SU-DHL-6 (cell line): Measurements from ENCODE around the gene CCNE1.

Experiments
- H2AFZ ChIP-seq: fragments of 200-600 bp; sonication (generic); 2 replicates; pipeline ENCODE4 v1.6.1; 2014; ENCODE audit warnings: low read depth, mild to moderate bottlenecking, moderate library complexity, mixed read lengths, antibody characterized with exemption, low read length; ENCODE audit not compliant: severe bottlenecking
- H3F3A ChIP-seq: fragments of 200-600 bp; shearing (Covaris generic); 2 replicates; pipeline ENCODE4 v1.6.0; 2016; ENCODE audit warnings: antibody characterized with exemption, mild to moderate bottlenecking; ENCODE audit not compliant: insufficient read depth
- H3K27ac ChIP-seq: fragments of 200-600 bp; sonication (generic); 2 replicates; pipeline ENCODE4 v1.5.1; 2016; ENCODE audit warnings: low read depth, mild to moderate bottlenecking, low read length, moderate library complexity, mixed read lengths
- H3K27me3 ChIP-seq: fragments of 200-600 bp; sonication (generic), shearing (Covaris generic); 2 replicates; pipeline ENCODE4 v1.6.0; 2014; ENCODE audit warnings: mild to moderate bottlenecking, low read length
- H3K36me3 ChIP-seq: fragments of 200-600 bp; sonication (generic); 2 replicates; pipeline ENCODE4 v1.6.1; 2014; ENCODE audit warnings: mild to moderate bottlenecking, low read length, mixed read lengths
- H3K4me2 ChIP-seq: fragments of 300-600, 200-600 bp; shearing (Covaris generic), sonication (generic); 2 replicates; pipeline ENCODE4 v1.6.0; 2014; ENCODE audit warnings: low read length, low read depth, mild to moderate bottlenecking; ENCODE audit not compliant: poor library complexity, severe bottlenecking
- H3K4me3 ChIP-seq: fragments of 200-600 bp; sonication (generic); 2 replicates; pipeline ENCODE4 v1.5.1; 2014; ENCODE audit warnings: antibody characterized with exemption, low read length, mild to moderate bottlenecking, mixed read lengths; ENCODE audit not compliant: insufficient read depth, poor library complexity, severe bottlenecking
- H3K79me2 ChIP-seq: fragments of 200-600 bp; sonication (generic); 2 replicates; pipeline ENCODE4 v1.6.1; 2014; ENCODE audit warnings: mild to moderate bottlenecking, low read length, moderate library complexity; ENCODE audit not compliant: insufficient read depth
- H3K9ac ChIP-seq: fragments of 200-600 bp; sonication (generic); 2 replicates; pipeline ENCODE4 v1.7.0; 2014; ENCODE audit warnings: mild to moderate bottlenecking, low read length
- H3K9me2 ChIP-seq: fragments of 200-600 bp; sonication (generic); replicated peaks from 2 replicates; pipeline ENCODE4 v1.6.1; 2014; ENCODE audit warnings: low read length; ENCODE audit not compliant: insufficient read depth
- H3K9me3 ChIP-seq: fragments of 200-600 bp; sonication (generic); 2 replicates; pipeline ENCODE4 v1.6.1; 2014; ENCODE audit warnings: low read length, mixed read lengths; ENCODE audit not compliant: insufficient read depth
- H4K20me1 ChIP-seq: fragments of 200-600 bp; sonication (generic); 2 replicates; pipeline ENCODE4 v1.6.1; 2014; ENCODE audit warnings: low read depth, mild to moderate bottlenecking, antibody characterized with exemption, low read length, moderate library complexity, mixed read lengths
- EZH2phosphoT487 ChIP-seq: fragments of 200-600 bp; sonication (generic), shearing (Covaris generic); conservative IDR thresholded peaks from 2 replicates; pipeline ENCODE4 v1.6.1; 2018; ENCODE audit warnings: mild to moderate bottlenecking, antibody characterized with exemption, low read length, moderate library complexity, mixed read lengths
- TF ChIP-seq, protein P1 (sequence below): fragments of 200-600 bp; sonication (generic); IDR thresholded peaks from one replicate; pipeline ENCODE4 v1.5.1; 2017; ENCODE audit warnings: antibody characterized with exemption, mild to moderate bottlenecking, low read length, moderate library complexity; ENCODE audit not compliant: insufficient read depth, poor library complexity, severe bottlenecking

The CCNE1 gene

DNA sequence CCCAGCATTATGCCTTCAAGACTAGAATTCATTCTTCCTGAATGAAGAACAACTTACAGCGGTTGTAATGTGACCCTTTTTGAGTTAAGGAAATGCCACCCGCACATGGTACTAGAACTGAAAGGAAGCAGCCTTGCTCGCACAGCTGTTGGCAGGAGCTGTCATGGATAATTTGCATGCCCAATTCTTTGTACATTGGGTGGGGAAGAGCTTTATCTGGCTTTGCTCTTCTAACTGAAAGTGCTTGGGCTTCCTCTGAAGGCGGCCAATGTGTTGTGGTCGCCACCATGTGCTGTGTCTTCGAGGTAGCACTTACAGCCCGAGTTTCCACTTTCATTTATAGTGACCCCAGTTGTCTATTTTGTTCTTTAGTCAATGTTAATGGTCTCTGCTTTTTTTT is 3.4 kb downstream of the CCNE1 start:
- no peak overlapping the region for H2AFZ ChIP-seq
- H3F3A ChIP-seq, result peaks cover 16% of the 10 kb centered on the region
- peaks cover 12% of the 10 kb centered on the region; the same call in 1 of the 2 replicates for H3K36me3 ChIP-seq
- H3K9ac ChIP-seq, result no peak overlapping the region
- no peak overlapping the region for H3K4me3 ChIP-seq
- H3K4me2 ChIP-seq, result no peak overlapping the region
- H4K20me1 ChIP-seq, result no peaks in the 10 kb centered on the region
- H3K79me2 ChIP-seq, result no peaks in the 10 kb centered on the region
- TF ChIP-seq, protein P1, sequence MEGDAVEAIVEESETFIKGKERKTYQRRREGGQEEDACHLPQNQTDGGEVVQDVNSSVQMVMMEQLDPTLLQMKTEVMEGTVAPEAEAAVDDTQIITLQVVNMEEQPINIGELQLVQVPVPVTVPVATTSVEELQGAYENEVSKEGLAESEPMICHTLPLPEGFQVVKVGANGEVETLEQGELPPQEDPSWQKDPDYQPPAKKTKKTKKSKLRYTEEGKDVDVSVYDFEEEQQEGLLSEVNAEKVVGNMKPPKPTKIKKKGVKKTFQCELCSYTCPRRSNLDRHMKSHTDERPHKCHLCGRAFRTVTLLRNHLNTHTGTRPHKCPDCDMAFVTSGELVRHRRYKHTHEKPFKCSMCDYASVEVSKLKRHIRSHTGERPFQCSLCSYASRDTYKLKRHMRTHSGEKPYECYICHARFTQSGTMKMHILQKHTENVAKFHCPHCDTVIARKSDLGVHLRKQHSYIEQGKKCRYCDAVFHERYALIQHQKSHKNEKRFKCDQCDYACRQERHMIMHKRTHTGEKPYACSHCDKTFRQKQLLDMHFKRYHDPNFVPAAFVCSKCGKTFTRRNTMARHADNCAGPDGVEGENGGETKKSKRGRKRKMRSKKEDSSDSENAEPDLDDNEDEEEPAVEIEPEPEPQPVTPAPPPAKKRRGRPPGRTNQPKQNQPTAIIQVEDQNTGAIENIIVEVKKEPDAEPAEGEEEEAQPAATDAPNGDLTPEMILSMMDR, result no peak
- no peak for TF ChIP-seq EZH2phosphoT487
- H3K9me3 ChIP-seq, result no peaks in the 10 kb centered on the region
- H3K9me2 ChIP-seq, result no peaks in the 10 kb centered on the region
- no peaks in the 10 kb centered on the region for H3K27me3 ChIP-seq
- H3K27ac ChIP-seq, result no peak overlapping the region

DNA sequence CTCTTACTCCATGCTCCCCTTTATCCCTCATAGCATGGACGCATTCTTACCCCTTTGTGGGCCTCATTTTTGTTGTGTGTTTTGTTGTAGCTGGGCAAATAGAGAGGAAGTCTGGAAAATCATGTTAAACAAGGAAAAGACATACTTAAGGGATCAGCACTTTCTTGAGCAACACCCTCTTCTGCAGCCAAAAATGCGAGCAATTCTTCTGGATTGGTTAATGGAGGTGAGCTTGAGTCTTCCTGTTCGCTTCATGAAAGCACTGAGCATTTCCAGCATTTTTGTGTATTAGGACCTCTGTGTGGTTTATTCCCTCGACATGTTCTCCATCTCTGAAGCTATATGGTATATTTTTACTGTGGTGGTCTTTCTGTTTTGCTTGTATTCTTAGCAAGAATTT is 5.5 kb downstream of the CCNE1 start:
- Histone ChIP-seq H3K79me2 (no peaks in the 10 kb centered on the region), H4K20me1 (no peaks in the 10 kb centered on the region), H3K9me2 (no peaks in the 10 kb centered on the region), H3F3A (peaks cover 12% of the 10 kb centered on the region), H3K4me2 (no peak overlapping the region), H3K9me3 (no peaks in the 10 kb centered on the region), H3K9ac (no peak overlapping the region), H3K4me3 (no peak overlapping the region), H3K27ac (no peak overlapping the region), H2AFZ (no peak overlapping the region), H3K36me3 (peaks cover 20% of the 10 kb centered on the region), H3K27me3 (no peaks in the 10 kb centered on the region)
- TF ChIP-seq EZH2phosphoT487, result no peak
- TF ChIP-seq, protein P1, result no peak

DNA sequence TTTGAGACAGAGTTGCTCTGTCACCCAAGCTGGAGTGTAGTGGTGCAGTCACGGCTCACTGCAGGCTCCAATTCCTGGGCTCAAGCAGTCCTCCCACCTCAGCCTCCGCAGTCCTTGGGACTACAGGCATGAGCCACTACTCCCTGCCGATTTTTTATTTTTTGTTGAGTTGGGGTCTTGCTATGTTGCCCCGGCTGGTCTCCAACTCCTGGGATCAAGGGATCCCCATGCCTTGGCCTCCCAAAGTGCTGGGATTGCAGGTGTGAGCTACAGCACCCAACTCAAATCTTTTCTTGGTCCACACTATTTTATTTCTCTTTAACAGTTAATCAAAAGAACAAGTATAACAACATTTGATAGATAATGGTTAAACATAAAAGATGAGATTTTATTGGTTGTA is 7.5 kb downstream of the CCNE1 start:
- Histone ChIP-seq H2AFZ (no peak overlapping the region), H4K20me1 (no peaks in the 10 kb centered on the region), H3K79me2 (no peaks in the 10 kb centered on the region), H3K4me2 (no peak overlapping the region), H3K27me3 (no peaks in the 10 kb centered on the region), H3K9me3 (no peaks in the 10 kb centered on the region), H3K4me3 (no peak overlapping the region), H3K9me2 (no peaks in the 10 kb centered on the region), H3F3A (no peaks in the 10 kb centered on the region), H3K9ac (no peak overlapping the region), H3K27ac (no peak overlapping the region), H3K36me3 (peaks cover 20% of the 10 kb centered on the region)
- TF ChIP-seq, protein P1, result no peak
- no peak for TF ChIP-seq EZH2phosphoT487

GRCh38 chr19:29819986-29820385 is 8.2 kb downstream of the CCNE1 start:
- H3K27me3 ChIP-seq, result no peaks in the 10 kb centered on the region
- no peak overlapping the region for H2AFZ ChIP-seq
- no peaks in the 10 kb centered on the region for H4K20me1 ChIP-seq
- H3K79me2 ChIP-seq, result no peaks in the 10 kb centered on the region
- no peaks in the 10 kb centered on the region for H3K9me2 ChIP-seq
- H3K27ac ChIP-seq, result no peak overlapping the region
- H3K4me3 ChIP-seq, result no peak overlapping the region
- no peaks in the 10 kb centered on the region for H3K9me3 ChIP-seq
- H3K36me3 ChIP-seq, result peaks cover 20% of the 10 kb centered on the region
- no peak overlapping the region for H3K9ac ChIP-seq
- TF ChIP-seq, protein P1, result no peak
- TF ChIP-seq EZH2phosphoT487, result no peak
- no peak overlapping the region for H3K4me2 ChIP-seq
- H3F3A ChIP-seq, result no peaks in the 10 kb centered on the region
